OCI-M1 (cell line): ENCODE data around the gene PIK3R1.

ENCODE experiments used
- DNase-seq: peaks from one replicate; lab custom pipeline; 2025; lab: John Stamatoyannopoulos, UW

Gene PIK3R1

DNA sequence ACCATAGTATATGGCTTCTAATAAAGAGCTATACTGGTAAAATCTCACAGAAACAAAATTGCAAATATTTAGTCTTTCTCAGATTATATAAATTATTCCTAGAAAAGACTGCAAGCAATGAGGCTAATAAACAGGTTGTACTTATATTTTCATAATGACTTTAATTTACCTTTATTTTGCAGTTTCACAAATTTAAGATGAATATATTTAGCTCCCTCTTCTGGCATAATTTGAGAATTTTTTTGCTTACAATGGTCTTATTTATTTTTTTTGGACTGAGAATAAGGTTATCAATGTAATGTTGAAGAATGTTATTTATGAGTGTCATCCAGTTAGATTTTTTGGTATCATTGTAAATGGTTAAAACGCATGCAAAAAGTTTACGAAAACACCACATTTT is 56.7 kb downstream of the PIK3R1 start:
- peak; percentile 47 for DNase-seq

DNA sequence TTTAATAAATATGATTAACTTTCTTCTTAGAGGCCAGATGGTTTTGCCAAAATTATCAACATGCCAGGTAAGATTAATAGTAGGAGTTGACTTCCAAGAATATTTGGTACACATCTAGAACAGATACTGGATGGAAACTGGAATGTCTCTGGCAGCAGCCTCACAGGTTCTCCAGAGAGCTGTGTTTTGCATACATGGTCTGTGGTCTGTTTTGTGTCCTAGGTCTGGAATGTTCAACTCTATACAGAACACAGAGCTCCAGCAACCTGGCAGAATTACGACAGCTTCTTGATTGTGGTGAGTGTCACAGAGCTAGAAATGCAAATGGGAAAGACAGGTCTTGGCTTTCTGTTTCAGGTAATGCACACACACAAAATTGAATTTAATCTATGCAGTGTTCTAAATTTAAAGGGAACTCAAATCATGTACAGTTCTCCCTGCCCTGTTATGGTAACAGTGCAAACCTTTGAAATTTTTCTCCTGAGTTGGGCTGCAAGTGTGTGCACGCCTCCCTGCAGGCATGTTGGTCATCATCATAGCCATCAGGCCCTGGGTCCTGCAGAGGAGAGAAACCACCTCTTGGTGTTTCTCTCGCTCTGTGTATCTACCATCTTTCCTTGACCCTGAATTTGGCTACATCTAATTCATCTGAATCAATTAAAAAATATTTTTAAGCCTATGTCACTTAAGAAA is 58.3 kb downstream of the PIK3R1 start:
- no peak for DNase-seq

DNA sequence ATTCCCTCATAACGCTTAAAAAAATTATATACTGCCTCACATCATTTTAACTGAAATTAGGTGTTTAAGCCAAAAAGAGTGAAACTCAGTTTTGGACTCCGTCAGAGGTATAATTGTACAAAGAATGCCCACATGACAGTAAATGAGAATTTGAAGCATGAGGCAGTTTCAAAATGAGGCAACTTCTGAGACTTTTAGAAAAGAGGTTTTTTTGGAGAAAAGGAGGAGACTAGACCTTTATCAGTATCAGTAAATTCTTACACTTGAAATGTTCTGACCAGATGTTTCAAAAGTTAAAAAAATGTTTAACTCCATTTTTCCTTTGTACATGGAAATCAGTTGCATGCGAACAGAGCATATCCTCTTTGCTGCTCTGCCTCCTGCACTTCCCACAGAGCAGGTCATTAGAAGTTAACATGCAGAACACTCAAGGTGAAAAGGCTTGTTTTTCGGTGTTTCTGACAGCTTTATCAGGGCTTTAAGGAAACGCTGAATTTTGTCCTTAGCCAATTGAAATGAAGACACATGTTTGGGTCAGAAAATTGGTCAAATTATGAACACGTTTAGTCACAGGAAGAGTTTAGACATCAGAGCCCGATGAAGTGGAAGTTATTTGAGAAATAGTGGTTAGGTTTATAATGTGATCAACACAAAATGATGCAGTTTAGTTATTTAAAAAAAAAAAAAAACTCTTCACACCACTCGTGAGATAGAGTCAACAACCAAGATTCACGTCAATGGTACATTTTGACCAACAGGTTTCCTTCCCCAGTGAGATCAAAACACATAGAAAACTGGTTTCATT is 59.5 kb downstream of the PIK3R1 start:
- DNase-seq: no peak

DNA sequence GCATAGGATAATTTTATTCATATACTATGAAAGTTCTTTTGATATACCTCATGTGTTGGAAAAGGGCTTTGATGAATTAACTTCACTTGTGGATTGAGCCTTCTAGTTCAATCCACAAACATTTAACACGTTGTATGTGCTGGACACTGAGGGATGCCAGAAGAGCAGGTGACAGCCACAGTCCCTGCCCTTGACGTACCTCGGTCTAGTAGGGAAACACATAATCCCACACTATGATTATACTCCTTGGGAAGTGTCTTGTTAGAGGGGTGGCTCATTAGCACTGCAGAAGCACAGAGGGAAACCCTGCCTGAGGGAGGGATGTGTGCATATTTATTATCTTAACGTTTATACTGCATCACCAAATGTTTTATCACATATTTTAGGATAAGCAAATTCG is 61.2 kb downstream of the PIK3R1 start:
- DNase-seq: no peak

DNA sequence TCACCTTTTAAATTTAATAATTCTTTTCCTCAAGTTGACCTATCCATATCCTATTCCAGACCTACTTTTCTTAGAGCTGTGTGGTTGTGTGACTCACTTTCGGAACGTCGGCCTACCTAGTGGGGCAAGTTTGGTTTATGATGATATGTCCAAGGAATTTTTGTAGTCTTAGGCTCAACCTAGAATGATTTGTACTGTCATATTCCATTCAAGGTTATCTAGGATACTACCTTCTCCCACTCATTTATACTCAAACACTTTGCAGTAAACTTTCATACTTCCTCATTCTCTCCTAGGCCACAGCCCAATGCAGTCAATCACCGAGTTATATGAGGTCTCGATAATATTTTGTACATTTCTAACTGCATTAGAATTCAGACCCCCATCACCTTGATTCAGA is 61.9 kb downstream of the PIK3R1 start:
- no peak for DNase-seq

DNA sequence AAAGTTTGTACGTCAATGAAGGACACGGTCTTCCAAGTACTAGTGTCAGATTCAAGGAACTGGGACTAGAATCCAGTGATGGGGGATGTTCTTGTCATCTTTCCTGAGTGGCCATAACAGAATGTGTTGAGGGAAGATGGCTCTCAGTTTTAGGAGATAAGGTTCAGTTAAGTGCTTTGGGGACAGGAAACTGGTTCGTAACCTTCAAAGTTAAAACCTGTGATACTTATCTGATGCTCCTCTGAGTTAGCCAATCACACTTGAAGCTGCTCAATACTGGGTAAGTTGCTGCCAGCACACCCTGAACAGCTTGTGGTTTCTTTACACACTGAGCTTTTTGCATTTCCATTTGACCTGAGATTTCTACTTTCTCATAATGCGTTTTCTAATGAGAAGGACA is 64.4 kb downstream of the PIK3R1 start:
- DNase-seq: no peak

DNA sequence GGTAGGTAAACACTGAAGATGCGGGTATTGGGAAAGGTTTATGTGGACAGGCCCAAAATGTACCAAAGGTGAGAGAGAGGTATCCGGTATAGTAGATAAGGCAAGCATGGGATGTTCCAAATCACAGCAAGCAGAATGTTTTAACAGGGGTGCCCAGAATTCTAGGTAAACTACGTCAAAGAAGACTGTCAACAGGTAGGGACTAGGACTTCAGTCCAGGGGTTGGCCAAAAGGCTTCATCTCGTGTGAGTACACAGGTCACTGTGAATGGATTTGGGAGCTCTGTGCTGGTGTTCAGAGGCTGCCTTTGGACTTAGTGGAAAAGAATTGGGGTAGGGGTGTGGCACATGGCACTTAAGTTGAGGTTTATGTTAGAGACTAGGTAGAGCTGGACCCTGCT is 66.4 kb downstream of the PIK3R1 start:
- no peak for DNase-seq

DNA sequence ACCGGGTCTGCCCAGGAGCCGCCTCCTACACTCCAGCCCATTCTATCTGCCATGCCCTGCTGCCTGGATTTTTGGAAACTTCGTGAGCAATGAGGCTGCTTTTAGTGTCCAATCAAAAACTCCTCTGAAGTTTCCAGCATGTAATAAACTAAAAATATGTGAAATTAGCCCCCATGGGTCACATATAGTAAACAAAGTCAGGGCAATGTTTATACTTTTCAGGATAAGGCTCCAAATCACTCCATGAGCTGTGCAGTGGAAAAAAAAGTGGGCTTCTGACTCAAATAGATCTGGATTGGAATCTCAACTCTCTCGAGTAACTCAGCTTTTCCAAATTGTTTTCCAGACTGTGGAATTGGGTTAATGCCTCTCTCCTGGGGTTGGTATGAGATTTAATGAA is 68.2 kb downstream of the PIK3R1 start:
- DNase-seq: no peak

DNA sequence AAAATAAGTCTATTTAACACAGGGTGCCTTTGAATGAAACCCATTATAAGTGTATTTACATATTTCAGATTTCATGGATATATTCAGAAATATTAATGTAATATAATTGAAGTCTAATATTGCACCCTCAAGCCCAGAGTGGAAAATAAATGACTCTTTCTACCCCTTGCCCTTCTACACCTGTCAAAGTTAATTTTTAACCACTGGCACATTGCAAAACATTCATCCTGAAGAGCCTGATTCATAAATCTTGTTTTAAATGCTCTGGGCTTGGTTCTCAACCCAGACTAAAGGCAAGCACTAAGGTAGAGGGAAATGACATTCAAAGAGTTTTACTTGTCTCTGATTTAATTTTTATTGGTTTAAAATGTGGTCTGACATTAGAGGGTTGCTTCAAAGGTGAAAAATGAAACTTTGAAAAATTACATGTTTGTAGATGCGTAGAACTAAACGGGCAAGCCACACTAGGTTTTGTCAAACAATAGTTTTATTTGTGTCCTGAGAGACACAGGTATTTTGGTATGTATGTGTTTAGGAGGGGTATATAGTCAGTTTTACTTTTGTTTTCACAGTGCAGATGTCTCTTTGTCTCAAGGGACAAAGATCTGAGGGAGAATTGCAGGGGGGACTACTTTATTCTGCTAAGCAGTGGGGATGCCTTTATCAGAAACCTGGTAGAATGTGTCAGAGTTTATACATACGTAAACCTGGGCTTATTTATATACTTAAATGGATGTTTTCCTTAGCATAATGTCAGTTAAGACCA is 69.7 kb downstream of the PIK3R1 start:
- no peak for DNase-seq

DNA sequence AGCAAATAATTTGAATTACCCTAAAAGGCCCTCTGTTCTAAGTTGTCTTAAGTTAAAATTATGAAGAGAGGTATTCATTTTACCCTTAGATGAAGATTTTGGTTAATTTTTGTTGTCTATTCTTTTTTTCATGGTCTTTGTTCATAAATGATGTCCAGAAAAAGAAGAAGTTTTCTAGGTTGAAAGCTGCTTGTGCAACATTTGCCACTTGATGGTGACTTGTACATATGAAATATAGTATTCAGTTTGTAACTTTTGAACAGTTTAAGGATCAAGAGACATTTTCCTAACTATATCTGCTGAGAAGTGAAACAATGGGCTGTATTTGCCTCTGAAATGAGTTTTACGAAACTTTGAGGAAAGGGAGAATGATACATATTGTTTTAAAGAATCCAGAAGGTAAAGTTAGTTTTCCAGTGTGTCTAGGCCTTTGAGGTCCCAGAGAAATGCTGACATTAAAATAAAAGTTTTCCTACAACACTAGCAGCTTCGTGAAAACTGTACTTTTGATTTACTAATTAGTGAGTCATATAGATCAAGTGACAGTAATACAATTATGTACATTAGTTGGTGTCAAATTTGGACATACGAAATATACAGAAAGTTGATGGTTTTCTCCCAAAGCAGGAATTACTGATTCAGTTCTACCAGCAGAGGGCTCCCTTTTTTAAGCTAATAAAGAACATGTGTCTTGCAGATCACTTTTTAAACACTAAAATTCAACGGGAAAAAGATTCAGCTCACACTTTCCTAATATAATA is 70.5 kb downstream of the PIK3R1 start:
- DNase-seq: peak; percentile 74

DNA sequence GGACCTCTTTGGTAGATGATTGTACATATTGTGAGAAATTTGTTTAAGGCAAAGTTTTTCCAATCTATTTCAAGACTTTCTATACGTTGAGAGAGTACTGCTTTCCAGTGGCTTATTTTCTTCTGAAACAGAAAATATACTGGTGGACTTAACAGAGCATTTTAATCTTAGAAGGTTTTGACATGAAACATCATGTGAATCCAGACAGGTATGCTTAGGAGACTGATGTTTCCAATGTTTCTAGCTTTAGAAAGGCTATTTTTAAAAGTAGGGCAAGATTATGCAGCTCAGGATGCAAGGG is 71.0 kb downstream of the PIK3R1 start:
- DNase-seq: no peak

DNA sequence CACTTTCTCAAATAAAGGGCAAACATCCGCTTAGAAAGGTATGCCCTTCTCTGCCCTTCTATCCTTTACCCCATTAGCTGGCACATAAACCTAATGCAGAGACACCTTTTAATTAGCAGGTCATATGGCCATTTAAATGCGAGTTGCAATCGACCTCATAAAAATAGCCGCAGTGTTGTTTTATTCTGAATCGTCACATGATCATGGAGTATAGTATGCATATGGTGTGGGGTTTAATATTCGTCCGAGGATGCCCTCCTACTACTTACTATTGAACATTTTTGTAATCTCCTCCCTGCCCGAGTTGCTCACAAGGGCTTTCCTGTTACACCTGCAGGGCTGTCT is 72.0 kb downstream of the PIK3R1 start:
- DNase-seq: no peak

DNA sequence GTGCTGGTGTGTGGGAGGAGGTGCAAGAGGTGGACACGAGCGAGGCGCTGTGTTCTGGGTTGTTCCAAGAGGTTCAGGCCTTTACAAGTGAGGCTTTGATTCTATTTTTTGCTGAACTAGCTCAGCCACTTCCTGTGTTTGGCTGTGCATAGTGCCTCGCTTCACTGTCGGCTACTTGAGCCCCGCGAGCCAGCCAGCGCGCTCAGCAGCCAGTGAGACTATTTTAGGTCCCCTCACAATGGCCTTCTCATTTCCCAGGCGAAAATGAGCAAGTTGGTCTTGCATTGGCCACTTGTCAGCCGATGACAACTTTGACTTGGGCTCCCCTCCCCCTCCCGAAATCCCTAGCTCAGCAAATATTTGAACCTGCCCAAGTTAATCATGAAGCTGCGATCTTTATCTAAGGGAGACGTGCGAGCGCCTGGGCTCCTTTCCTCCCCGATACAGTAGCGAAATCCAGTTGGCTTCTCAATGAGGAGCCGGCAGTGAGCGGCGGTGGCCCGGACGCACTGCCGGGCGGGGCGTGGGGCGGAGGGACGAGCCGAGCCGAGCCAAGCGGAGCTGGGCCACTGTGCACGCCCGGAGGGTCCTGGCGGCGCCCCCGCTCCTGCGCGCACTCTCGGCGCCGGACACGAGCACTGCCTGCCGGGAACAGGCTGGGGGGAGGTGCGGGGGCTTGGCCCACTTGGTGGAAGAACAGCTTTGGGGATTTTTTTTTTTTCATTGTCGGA is 72.6 kb downstream of the PIK3R1 start:
- DNase-seq: no peak

DNA sequence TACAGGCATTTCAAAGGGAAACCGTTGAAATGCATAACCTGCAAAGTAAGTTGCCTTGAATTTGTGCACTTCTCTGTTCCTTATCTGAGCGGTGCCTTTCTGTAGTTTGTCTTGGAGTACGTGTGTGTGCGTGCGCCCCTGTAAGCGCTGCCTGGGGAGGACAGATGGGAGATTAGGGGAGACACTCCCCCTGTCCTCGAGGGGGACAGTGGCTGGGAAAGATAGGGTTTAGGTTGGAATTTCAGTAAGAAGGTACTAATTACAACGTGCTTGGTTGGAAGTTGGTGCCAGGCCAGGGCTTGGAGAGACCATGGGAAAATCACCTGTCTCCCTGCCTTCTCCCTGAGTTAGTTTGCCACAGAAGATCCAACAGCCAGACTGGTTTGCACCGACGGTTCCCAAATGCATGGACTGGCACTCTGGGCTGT is 73.2 kb downstream of the PIK3R1 start:
- DNase-seq: no peak

DNA sequence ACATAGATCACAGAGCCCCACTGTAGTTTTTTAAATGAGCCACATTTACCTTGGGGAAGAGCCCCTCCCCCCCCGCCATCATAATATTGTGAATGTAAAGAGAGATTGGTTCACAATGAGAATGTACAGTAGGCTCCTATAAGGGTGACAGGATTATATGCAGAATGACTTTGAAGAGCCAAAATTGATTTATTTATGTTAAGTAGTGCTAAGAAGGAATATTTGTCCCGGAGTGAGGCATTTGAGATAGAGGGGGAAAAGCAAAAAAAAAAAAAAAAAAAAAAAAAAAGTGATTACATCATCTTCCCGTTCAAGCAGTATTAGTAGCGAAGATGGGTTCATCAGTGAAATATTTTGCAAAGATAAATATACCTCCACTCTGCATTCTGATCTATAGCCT is 73.9 kb downstream of the PIK3R1 start:
- DNase-seq: no peak

DNA sequence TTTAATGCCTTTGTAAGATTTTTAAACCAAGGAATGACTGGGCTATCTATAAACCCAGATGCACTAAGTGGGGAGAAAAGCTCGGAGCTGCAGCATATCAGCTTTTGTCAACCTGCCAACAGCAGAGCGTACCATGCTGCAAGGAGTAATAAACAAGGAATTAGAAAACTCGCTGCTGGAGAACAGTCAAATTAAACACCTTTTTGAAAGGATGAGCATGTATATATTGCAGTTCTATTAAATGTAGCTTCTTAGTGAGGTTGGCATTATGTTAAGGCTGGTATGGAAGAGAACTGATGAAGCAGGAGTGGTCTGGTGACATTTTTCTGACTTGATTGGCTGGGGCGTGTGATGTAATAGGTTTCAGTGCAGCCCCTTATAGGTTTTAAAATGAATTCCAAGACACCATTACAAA is 74.7 kb downstream of the PIK3R1 start:
- peak; percentile 43 for DNase-seq

DNA sequence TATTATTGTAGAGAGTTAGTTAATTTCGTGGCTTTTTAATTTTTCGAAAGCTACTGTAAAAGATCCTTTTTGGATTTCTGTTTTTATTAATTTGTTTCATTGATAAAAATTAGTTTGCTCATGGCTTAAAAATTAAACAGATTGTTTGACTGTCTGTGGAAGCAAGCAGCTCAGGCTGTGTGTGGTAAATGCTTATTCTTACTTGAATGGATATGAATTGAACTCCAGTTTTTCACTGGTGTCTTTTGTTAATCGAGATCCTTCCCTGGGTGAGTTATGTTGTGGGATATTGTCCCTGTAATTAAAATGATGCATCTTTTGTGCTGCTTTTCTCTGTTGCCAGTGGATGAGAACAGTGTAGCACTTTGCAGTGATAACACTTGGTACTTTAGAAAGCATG is 75.3 kb downstream of the PIK3R1 start:
- DNase-seq: no peak

DNA sequence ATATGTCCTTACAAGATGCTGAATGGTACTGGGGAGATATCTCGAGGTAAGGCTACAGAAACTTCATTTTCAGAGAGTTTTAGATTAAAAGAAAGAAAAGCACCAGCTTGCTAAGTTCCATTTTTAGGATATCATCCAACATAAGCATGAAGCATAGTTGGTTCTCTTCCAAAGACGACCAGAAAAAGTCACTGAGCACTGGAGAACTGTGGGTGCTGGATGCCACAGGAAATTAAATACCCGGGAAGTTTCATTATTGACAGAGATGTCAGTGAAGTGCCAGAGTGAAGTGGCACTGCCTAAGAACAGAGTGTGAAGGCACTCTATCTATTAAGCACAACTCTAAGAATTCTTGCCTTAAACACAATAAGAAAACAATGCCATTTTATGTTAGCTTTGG is 76.8 kb downstream of the PIK3R1 start:
- no peak for DNase-seq

DNA sequence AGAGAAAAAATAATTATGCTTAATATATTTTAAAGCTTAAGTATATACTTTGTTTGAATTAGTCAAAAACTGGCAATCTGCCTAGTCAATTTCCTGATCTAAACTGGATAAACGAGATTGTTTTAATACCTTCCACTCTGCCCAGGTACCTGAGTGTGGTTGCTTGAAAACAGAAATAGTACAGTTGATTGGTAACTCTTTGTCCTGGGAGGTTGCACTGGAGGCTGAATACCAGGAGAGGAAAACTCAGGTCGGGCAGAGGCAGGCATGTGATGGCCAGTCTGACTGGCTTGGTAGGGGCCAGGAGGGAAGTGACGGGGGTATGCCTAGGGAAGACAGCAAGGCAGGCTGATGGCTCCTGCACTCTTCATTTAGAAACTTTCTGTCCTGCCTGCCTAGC is 80.2 kb downstream of the PIK3R1 start:
- no peak for DNase-seq

DNA sequence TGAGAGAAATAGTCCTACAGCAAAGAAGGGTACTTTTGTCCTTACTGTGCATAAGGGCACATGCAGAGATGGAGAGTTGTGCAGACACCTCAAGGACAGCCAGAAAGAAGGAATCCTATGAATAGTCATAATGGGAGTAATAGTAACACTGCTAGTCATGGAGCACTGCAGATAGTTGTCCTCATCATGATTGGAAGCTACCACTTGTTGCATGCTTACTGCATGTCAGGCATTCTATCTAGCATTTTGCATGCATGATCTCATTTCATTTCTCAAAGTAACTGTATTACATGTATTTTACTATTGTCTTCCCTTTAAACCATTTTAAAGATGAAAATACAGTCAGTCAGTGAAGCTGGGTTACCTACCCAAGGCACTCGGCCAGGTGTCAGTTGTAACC is 81.3 kb downstream of the PIK3R1 start:
- no peak for DNase-seq

DNA sequence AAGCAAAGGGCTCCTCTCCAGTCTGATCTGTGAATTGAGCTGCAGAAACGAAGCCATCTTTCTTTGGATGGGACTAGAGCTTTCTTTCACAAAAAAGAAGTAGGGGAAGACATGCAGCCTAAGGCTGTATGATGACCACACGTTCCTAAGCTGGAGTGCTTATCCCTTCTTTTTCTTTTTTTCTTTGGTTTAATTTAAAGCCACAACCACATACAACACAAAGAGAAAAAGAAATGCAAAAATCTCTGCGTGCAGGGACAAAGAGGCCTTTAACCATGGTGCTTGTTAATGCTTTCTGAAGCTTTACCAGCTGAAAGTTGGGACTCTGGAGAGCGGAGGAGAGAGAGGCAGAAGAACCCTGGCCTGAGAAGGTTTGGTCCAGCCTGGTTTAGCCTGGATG is 82.1 kb downstream of the PIK3R1 start:
- no peak for DNase-seq

DNA sequence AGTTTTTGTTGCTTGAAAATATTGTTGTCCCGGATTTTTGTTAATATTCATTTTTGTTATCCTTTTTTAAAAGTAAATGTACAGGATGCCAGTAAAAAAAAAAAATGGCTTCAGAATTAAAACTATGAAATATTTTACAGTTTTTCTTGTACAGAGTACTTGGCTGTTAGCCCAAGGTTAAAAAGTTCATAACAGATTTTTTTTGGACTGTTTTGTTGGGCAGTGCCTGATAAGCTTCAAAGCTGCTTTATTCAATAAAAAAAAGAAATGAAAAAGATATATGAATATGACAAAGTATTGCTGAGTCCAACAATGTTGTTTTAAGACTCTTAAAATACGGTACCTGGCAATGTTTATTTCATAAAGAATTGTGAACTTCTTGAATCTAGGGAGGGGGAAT is 82.9 kb downstream of the PIK3R1 start:
- no peak for DNase-seq
